Osteoblast (primary cell): ENCODE results near the gene HEPACAM2. TPM values are rescaled to one million over a fixed set of nuclear protein-coding genes. Genes with fewer than 3 reads are reported as not detected.

ENCODE experiments used
- DNase-seq: peaks from one replicate; pipeline ENCODE4 v3.0.0; 2011; ENCODE audit warnings: low spot score, mixed read lengths; ENCODE audit not compliant: insufficient read length; ENCODE audit errors: missing footprints
- H2AFZ ChIP-seq: 2 replicates; pipeline ENCODE4 v1.6.0; 2011; ENCODE audit warnings: mild to moderate bottlenecking, low read length
- H3K27ac ChIP-seq: 2 replicates; pipeline ENCODE4 v1.5.1; 2011; ENCODE audit warnings: mild to moderate bottlenecking, low read depth, low read length, moderate library complexity
- H3K27me3 ChIP-seq: 2 replicates; pipeline ENCODE4 v1.6.0; 2012; ENCODE audit warnings: mild to moderate bottlenecking, control low read depth, inconsistent platforms, low read length, moderate library complexity; ENCODE audit not compliant: insufficient read depth
- H3K36me3 ChIP-seq: 2 replicates; pipeline ENCODE4 v1.5.1; 2011; ENCODE audit warnings: mild to moderate bottlenecking, low read length, control low read depth, moderate library complexity; ENCODE audit not compliant: insufficient read depth
- H3K4me1 ChIP-seq: 2 replicates; pipeline ENCODE4 v1.5.1; 2011; ENCODE audit warnings: mild to moderate bottlenecking, low read length, control low read depth, moderate library complexity; ENCODE audit not compliant: insufficient read depth
- H3K4me2 ChIP-seq: 2 replicates; pipeline ENCODE4 v1.6.0; 2011; ENCODE audit warnings: mild to moderate bottlenecking, low read length; ENCODE audit not compliant: insufficient read depth
- H3K4me3 ChIP-seq: fragments of 200-600 bp; sonication (generic); 3 replicates; pipeline ENCODE4 v1.5.1; 2012; ENCODE audit warnings: mild to moderate bottlenecking, low read length, inconsistent platforms; ENCODE audit not compliant: insufficient read depth
- H3K79me2 ChIP-seq: 2 replicates; pipeline ENCODE4 v1.6.0; 2012; ENCODE audit warnings: mild to moderate bottlenecking, low read length, control low read depth, inconsistent platforms; ENCODE audit not compliant: insufficient read depth
- H3K9me3 ChIP-seq: 2 replicates; pipeline ENCODE4 v1.5.1; 2011; ENCODE audit warnings: low read depth, low read length, control low read depth
- H4K20me1 ChIP-seq: 2 replicates; pipeline ENCODE4 v1.6.0; 2012; ENCODE audit warnings: mild to moderate bottlenecking, low read length, control low read depth; ENCODE audit not compliant: insufficient read depth
- CTCF ChIP-seq: IDR thresholded peaks from 2 replicates; pipeline ENCODE4 v1.5.1; 2011; ENCODE audit warnings: mild to moderate bottlenecking, low read depth, low read length, moderate library complexity; ENCODE audit errors: extremely low read depth
- total RNA-seq: library from RNA; depleted of rRNA; stranded (reverse); fragments of >200 nt; gene quantifications from 2 replicates; pipeline ENCODE4 v1.2.3, GENCODE V29; 2012

The HEPACAM2 gene
- total RNA-seq, 1 donor: under 0.01 TPM

- Histone ChIP-seq H4K20me1 (no peaks in the 10 kb centered on the region), H2AFZ (no peak overlapping the region), H3K79me2 (no peaks in the 10 kb centered on the region), H3K27me3 (peaks cover 2% of the 10 kb centered on the region), H3K9me3 (peaks cover 6% of the 10 kb centered on the region), H3K27ac (no peak overlapping the region), H3K36me3 (no peaks in the 10 kb centered on the region), H3K4me1 (no peaks in the 10 kb centered on the region), H3K4me2 (no peak overlapping the region), H3K4me3 (no peak overlapping the region)
- no peak for TF ChIP-seq CTCF
- no peak for DNase-seq
Measured at GRCh38 chr7:93171606-93172226, 54.6 kb downstream of the HEPACAM2 start.

GRCh38 chr7:93165447-93165846, 60.8 kb downstream of the HEPACAM2 start:
- Histone ChIP-seq H4K20me1 (no peaks in the 10 kb centered on the region), H3K27me3 (no peaks in the 10 kb centered on the region), H3K79me2 (no peaks in the 10 kb centered on the region), H2AFZ (no peak overlapping the region), H3K9me3 (no peaks in the 10 kb centered on the region), H3K27ac (no peak overlapping the region), H3K4me2 (peak overlapping the region; percentile 40), H3K4me3 (no peak overlapping the region), H3K4me1 (no peaks in the 10 kb centered on the region), H3K36me3 (no peaks in the 10 kb centered on the region)
- TF ChIP-seq CTCF: no peak
- DNase-seq: no peak

GRCh38 chr7:93164766-93165165, 61.5 kb downstream of the HEPACAM2 start:
- no peaks in the 10 kb centered on the region for H3K27me3 ChIP-seq
- H2AFZ ChIP-seq: no peak overlapping the region
- no peaks in the 10 kb centered on the region for H4K20me1 ChIP-seq
- no peak overlapping the region for H3K4me3 ChIP-seq
- no peak overlapping the region for H3K4me2 ChIP-seq
- TF ChIP-seq CTCF: no peak
- H3K9me3 ChIP-seq: no peaks in the 10 kb centered on the region
- no peaks in the 10 kb centered on the region for H3K36me3 ChIP-seq
- no peaks in the 10 kb centered on the region for H3K4me1 ChIP-seq
- H3K79me2 ChIP-seq: no peaks in the 10 kb centered on the region
- H3K27ac ChIP-seq: no peak overlapping the region
- DNase-seq: no peak

- H3K9me3 ChIP-seq: peaks cover 4% of the 10 kb centered on the region
- H3K27ac ChIP-seq: no peak overlapping the region
- no peak for TF ChIP-seq CTCF
- H3K36me3 ChIP-seq: no peaks in the 10 kb centered on the region
- DNase-seq: no peak
- no peaks in the 10 kb centered on the region for H3K4me1 ChIP-seq
- no peak overlapping the region for H3K4me2 ChIP-seq
- H3K4me3 ChIP-seq: no peak overlapping the region
- H4K20me1 ChIP-seq: no peaks in the 10 kb centered on the region
- H3K27me3 ChIP-seq: no peaks in the 10 kb centered on the region
- H2AFZ ChIP-seq: no peak overlapping the region
- H3K79me2 ChIP-seq: no peaks in the 10 kb centered on the region
Measured at GRCh38 chr7:93161181-93161762, 65.0 kb downstream of the HEPACAM2 start.
